ENCODE data around the gene TFEB.

GRCh38 chr6:41702771-41703494, 32.5 kb downstream of the TFEB start:
- no peak for TF ChIP-seq CTCF (IDR thresholded peaks at IDR 0.05; ENCODE audit: insufficient read depth, low read length)
- TF ChIP-seq REST (IDR thresholded peaks at IDR 0.05; ENCODE audit: insufficient replicate concordance, low read depth) = no peak
- TF ChIP-seq SPI1 (IDR thresholded peaks at IDR 0.05; ENCODE audit: borderline replicate concordance, low read depth) = no peak
